SH-SY5Y (cell line): ENCODE measurements around the gene RRAD.

Source experiments
- GATA2 ChIP-seq: IDR thresholded peaks from 2 replicates; pipeline ENCODE4 v1.6.1; 2011; ENCODE audit warnings: mild to moderate bottlenecking, low read depth, low read length
- GATA3 ChIP-seq: IDR thresholded peaks from 2 replicates; pipeline ENCODE4 v1.6.1; 2011; ENCODE audit warnings: low read depth, mild to moderate bottlenecking, low read length, moderate library complexity

GRCh38 chr16:66888647-66889615 lies 36.4 kb downstream of the RRAD start:
- TF ChIP-seq GATA3 (no peak), GATA2 (no peak)
